ENCODE results near the gene LRRC4C.

Gene LRRC4C

GRCh38 chr11:40513281-40513680 lies 946.2 kb downstream of the LRRC4C start:
- Histone ChIP-seq H3K27me3 (ENCODE audit: insufficient read depth, low read length) (no peaks in the 10 kb centered on the region), H3K4me3 (ENCODE audit: low read depth, low read length) (no peak overlapping the region), H2AFZ (ENCODE audit: low read length, unreplicated experiment) (no peak overlapping the region), H3K36me3 (ENCODE audit: insufficient read depth, low read length) (no peaks in the 10 kb centered on the region), H3K79me2 (ENCODE audit: control insufficient read depth, insufficient read depth, low read length, unreplicated experiment) (no peaks in the 10 kb centered on the region), H3K4me1 (ENCODE audit: control insufficient read depth, insufficient read depth, low read length, unreplicated experiment) (no peaks in the 10 kb centered on the region), H3K27ac (ENCODE audit: low read depth, low read length) (no peak overlapping the region)

DNA sequence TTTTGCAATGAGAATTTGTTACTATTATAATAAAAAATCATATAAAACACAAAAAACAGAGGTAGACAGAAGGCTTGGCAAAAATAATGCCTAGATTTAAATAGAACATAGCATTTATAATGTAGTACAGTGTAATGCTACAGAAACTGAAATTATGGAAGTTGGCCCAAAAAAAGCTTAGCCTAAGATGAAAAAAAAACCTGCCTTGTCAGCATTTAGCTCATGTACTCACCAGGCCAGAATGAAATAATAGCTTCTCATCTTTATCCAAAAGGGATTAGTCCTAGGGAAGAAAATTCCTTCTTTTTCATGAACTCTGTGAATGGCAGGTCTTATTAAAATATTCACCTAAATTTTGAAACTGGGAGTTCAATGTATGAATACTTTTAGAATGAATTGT lies 951.1 kb downstream of the LRRC4C start:
- Histone ChIP-seq H3K36me3 (ENCODE audit: insufficient read depth, low read length) (no peaks in the 10 kb centered on the region), H3K4me1 (ENCODE audit: control insufficient read depth, insufficient read depth, low read length, unreplicated experiment) (no peaks in the 10 kb centered on the region), H3K79me2 (ENCODE audit: control insufficient read depth, insufficient read depth, low read length, unreplicated experiment) (no peaks in the 10 kb centered on the region), H3K27me3 (ENCODE audit: insufficient read depth, low read length) (no peaks in the 10 kb centered on the region), H2AFZ (ENCODE audit: low read length, unreplicated experiment) (no peak overlapping the region), H3K27ac (ENCODE audit: low read depth, low read length) (no peak overlapping the region), H3K4me3 (ENCODE audit: low read depth, low read length) (no peak overlapping the region)

DNA sequence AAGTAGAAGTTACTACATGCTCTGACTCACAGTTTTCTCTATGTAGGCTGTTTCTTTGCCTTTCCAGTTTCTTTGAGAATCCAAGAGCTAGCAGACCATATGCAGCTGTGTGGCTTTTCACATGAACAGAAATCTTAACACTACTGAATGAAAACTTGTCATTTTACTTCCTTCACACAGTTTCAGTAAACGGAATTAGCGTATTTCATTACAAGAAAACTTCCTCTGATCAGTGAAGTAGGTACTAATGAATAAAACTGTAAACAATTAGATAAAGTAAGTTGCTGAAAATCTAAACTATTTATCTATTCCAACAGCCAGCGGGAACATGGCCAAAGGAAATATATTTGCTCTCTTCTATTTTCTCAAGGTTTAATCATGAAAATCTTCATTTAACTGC lies 953.2 kb downstream of the LRRC4C start:
- Histone ChIP-seq H2AFZ (ENCODE audit: low read length, unreplicated experiment) (no peak overlapping the region), H3K4me3 (ENCODE audit: low read depth, low read length) (no peak overlapping the region), H3K4me1 (ENCODE audit: control insufficient read depth, insufficient read depth, low read length, unreplicated experiment) (no peaks in the 10 kb centered on the region), H3K79me2 (ENCODE audit: control insufficient read depth, insufficient read depth, low read length, unreplicated experiment) (no peaks in the 10 kb centered on the region), H3K27me3 (ENCODE audit: insufficient read depth, low read length) (no peaks in the 10 kb centered on the region), H3K27ac (ENCODE audit: low read depth, low read length) (no peak overlapping the region), H3K36me3 (ENCODE audit: insufficient read depth, low read length) (no peaks in the 10 kb centered on the region)

GRCh38 chr11:40491341-40491740 lies 968.1 kb downstream of the LRRC4C start:
- Histone ChIP-seq H3K79me2 (ENCODE audit: control insufficient read depth, insufficient read depth, low read length, unreplicated experiment) (no peaks in the 10 kb centered on the region), H3K36me3 (ENCODE audit: insufficient read depth, low read length) (no peaks in the 10 kb centered on the region), H3K27me3 (ENCODE audit: insufficient read depth, low read length) (no peaks in the 10 kb centered on the region), H3K4me3 (ENCODE audit: low read depth, low read length) (no peak overlapping the region), H3K4me1 (ENCODE audit: control insufficient read depth, insufficient read depth, low read length, unreplicated experiment) (no peaks in the 10 kb centered on the region), H3K27ac (ENCODE audit: low read depth, low read length) (no peak overlapping the region), H2AFZ (ENCODE audit: low read length, unreplicated experiment) (no peak overlapping the region)

- no peak overlapping the region for H3K4me3 ChIP-seq (ENCODE audit: low read depth, low read length)
- no peaks in the 10 kb centered on the region for H3K36me3 ChIP-seq (ENCODE audit: insufficient read depth, low read length)
- H3K79me2 ChIP-seq (ENCODE audit: control insufficient read depth, insufficient read depth, low read length, unreplicated experiment), result no peaks in the 10 kb centered on the region
- no peak overlapping the region for H3K27ac ChIP-seq (ENCODE audit: low read depth, low read length)
- no peaks in the 10 kb centered on the region for H3K27me3 ChIP-seq (ENCODE audit: insufficient read depth, low read length)
- no peaks in the 10 kb centered on the region for H3K4me1 ChIP-seq (ENCODE audit: control insufficient read depth, insufficient read depth, low read length, unreplicated experiment)
- no peak overlapping the region for H2AFZ ChIP-seq (ENCODE audit: low read length, unreplicated experiment)
These were observed 991.7 kb downstream of the LRRC4C start for GRCh38 chr11:40467771-40468170.

DNA sequence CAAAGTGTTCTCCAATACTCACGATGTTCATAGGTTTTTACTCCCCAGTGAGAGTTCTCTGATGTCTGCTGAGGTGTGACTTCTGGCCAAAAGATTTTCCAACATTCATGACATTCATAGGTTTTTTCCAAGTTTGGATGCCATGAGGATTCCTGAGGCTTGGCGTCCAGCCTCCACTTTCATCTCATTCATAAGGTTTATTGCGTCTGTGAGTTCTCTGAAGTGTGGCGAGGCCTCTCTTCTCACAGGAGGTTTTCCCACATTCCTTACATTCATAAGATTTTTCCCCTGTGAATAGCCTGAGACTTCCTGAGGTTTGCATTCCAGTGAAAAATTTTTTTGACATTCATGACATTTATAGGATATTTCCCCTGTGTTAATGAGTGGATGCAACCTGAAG lies 1014.1 kb downstream of the LRRC4C start:
- Histone ChIP-seq H3K4me1 (ENCODE audit: control insufficient read depth, insufficient read depth, low read length, unreplicated experiment) (no peaks in the 10 kb centered on the region), H3K79me2 (ENCODE audit: control insufficient read depth, insufficient read depth, low read length, unreplicated experiment) (no peaks in the 10 kb centered on the region), H3K27ac (ENCODE audit: low read depth, low read length) (no peak overlapping the region), H3K36me3 (ENCODE audit: insufficient read depth, low read length) (no peaks in the 10 kb centered on the region), H3K27me3 (ENCODE audit: insufficient read depth, low read length) (no peaks in the 10 kb centered on the region), H2AFZ (ENCODE audit: low read length, unreplicated experiment) (no peak overlapping the region), H3K4me3 (ENCODE audit: low read depth, low read length) (no peak overlapping the region)

GRCh38 chr11:40444151-40444550 lies 1015.3 kb downstream of the LRRC4C start:
- no peaks in the 10 kb centered on the region for H3K79me2 ChIP-seq (ENCODE audit: control insufficient read depth, insufficient read depth, low read length, unreplicated experiment)
- no peaks in the 10 kb centered on the region for H3K27me3 ChIP-seq (ENCODE audit: insufficient read depth, low read length)
- H3K4me1 ChIP-seq (ENCODE audit: control insufficient read depth, insufficient read depth, low read length, unreplicated experiment), result no peaks in the 10 kb centered on the region
- H3K27ac ChIP-seq (ENCODE audit: low read depth, low read length), result no peak overlapping the region
- H3K36me3 ChIP-seq (ENCODE audit: insufficient read depth, low read length), result no peaks in the 10 kb centered on the region
- H2AFZ ChIP-seq (ENCODE audit: low read length, unreplicated experiment), result no peak overlapping the region
- no peak overlapping the region for H3K4me3 ChIP-seq (ENCODE audit: low read depth, low read length)

DNA sequence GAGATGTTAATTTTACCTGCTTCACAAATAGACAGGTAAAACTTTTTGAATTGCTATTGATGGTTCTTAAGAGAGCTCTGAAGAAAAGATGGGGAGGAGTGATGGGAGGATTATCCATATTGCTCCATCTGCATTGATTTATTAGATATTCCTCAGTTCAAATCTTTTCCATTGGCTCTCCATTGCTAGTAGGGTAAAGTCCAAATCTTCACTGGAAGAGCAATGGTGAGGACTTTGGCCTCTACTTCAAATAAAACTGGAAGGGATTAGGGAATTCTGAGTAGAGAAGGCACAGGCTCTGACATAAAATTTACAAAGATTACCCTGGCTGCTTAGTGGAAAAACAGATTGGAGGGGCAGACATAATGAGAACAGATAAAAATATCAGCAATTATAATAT lies 1024.1 kb downstream of the LRRC4C start:
- Histone ChIP-seq H3K27me3 (ENCODE audit: insufficient read depth, low read length) (no peaks in the 10 kb centered on the region), H2AFZ (ENCODE audit: low read length, unreplicated experiment) (no peak overlapping the region), H3K4me3 (ENCODE audit: low read depth, low read length) (no peak overlapping the region)

DNA sequence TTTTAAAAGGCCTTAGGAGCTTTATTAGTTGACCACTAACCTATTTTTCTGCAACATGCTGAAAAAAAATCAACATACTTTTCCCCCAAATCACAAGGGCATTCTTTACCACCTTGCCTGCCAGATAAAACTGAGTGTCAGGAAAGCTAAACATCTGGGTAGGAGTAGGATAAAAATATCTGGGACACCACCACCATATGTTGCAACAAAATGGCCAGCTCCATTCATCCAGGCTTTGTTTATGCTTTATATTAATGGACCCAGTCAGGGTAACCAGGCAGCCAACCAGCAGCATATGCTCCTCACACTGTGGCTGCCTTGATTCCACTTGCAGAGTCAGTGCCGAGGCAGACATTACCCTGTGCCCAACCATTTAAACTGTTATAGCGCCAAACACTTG lies 1024.5 kb downstream of the LRRC4C start:
- no peaks in the 10 kb centered on the region for H3K4me1 ChIP-seq (ENCODE audit: control insufficient read depth, insufficient read depth, low read length, unreplicated experiment)
- no peak overlapping the region for H2AFZ ChIP-seq (ENCODE audit: low read length, unreplicated experiment)
- no peak overlapping the region for H3K4me3 ChIP-seq (ENCODE audit: low read depth, low read length)
- no peaks in the 10 kb centered on the region for H3K27me3 ChIP-seq (ENCODE audit: insufficient read depth, low read length)
- no peak overlapping the region for H3K27ac ChIP-seq (ENCODE audit: low read depth, low read length)
- no peaks in the 10 kb centered on the region for H3K79me2 ChIP-seq (ENCODE audit: control insufficient read depth, insufficient read depth, low read length, unreplicated experiment)
- no peaks in the 10 kb centered on the region for H3K36me3 ChIP-seq (ENCODE audit: insufficient read depth, low read length)

More for the DNA sequence above, 1024.1 kb downstream of the LRRC4C start:
- Histone ChIP-seq H3K27ac (ENCODE audit: low read depth, low read length) (no peak overlapping the region), H3K79me2 (ENCODE audit: control insufficient read depth, insufficient read depth, low read length, unreplicated experiment) (no peaks in the 10 kb centered on the region), H3K36me3 (ENCODE audit: insufficient read depth, low read length) (no peaks in the 10 kb centered on the region), H3K4me1 (ENCODE audit: control insufficient read depth, insufficient read depth, low read length, unreplicated experiment) (no peaks in the 10 kb centered on the region)

GRCh38 chr11:40432358-40432757 lies 1027.1 kb downstream of the LRRC4C start:
- H3K79me2 ChIP-seq (ENCODE audit: control insufficient read depth, insufficient read depth, low read length, unreplicated experiment), result no peaks in the 10 kb centered on the region
- H3K4me3 ChIP-seq (ENCODE audit: low read depth, low read length), result no peak overlapping the region
- no peak overlapping the region for H2AFZ ChIP-seq (ENCODE audit: low read length, unreplicated experiment)
- no peaks in the 10 kb centered on the region for H3K4me1 ChIP-seq (ENCODE audit: control insufficient read depth, insufficient read depth, low read length, unreplicated experiment)
- H3K27me3 ChIP-seq (ENCODE audit: insufficient read depth, low read length), result no peaks in the 10 kb centered on the region
- H3K36me3 ChIP-seq (ENCODE audit: insufficient read depth, low read length), result no peaks in the 10 kb centered on the region
- H3K27ac ChIP-seq (ENCODE audit: low read depth, low read length), result no peak overlapping the region

DNA sequence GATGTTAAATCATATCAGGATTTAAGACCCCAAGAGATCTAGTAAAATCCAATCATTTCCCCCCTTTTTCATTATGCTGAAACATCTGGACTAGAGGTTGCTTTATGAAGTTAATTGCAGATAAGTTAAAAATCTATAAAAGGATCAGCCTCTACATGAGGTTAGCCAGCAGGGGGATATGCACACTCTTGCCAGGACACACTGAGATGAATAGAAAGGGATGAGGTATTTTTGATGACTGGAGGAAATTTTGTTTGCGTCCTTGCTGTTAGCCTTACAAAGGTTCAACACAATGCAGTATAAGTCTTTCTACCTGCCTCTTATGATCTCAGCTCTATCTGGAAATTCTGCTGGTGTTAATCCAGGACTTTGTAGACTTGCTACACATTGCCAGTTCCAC lies 1034.3 kb downstream of the LRRC4C start:
- no peak overlapping the region for H3K27ac ChIP-seq (ENCODE audit: low read depth, low read length)

More for the DNA sequence above, 1034.3 kb downstream of the LRRC4C start:
- Histone ChIP-seq H2AFZ (ENCODE audit: low read length, unreplicated experiment) (no peak overlapping the region), H3K4me1 (ENCODE audit: control insufficient read depth, insufficient read depth, low read length, unreplicated experiment) (no peaks in the 10 kb centered on the region), H3K27me3 (ENCODE audit: insufficient read depth, low read length) (no peaks in the 10 kb centered on the region), H3K36me3 (ENCODE audit: insufficient read depth, low read length) (no peaks in the 10 kb centered on the region), H3K4me3 (ENCODE audit: low read depth, low read length) (no peak overlapping the region), H3K79me2 (ENCODE audit: control insufficient read depth, insufficient read depth, low read length, unreplicated experiment) (no peaks in the 10 kb centered on the region)
